GM18520 (cell line): ENCODE measurements around the gene FNDC3A.

Experiments
- ATAC-seq: cut with Tn5 transposase; IDR thresholded peaks from one replicate; pipeline ENCODE4 v1.9.1; 2021; ENCODE audit not compliant: unreplicated experiment

FNDC3A gene, protein sequence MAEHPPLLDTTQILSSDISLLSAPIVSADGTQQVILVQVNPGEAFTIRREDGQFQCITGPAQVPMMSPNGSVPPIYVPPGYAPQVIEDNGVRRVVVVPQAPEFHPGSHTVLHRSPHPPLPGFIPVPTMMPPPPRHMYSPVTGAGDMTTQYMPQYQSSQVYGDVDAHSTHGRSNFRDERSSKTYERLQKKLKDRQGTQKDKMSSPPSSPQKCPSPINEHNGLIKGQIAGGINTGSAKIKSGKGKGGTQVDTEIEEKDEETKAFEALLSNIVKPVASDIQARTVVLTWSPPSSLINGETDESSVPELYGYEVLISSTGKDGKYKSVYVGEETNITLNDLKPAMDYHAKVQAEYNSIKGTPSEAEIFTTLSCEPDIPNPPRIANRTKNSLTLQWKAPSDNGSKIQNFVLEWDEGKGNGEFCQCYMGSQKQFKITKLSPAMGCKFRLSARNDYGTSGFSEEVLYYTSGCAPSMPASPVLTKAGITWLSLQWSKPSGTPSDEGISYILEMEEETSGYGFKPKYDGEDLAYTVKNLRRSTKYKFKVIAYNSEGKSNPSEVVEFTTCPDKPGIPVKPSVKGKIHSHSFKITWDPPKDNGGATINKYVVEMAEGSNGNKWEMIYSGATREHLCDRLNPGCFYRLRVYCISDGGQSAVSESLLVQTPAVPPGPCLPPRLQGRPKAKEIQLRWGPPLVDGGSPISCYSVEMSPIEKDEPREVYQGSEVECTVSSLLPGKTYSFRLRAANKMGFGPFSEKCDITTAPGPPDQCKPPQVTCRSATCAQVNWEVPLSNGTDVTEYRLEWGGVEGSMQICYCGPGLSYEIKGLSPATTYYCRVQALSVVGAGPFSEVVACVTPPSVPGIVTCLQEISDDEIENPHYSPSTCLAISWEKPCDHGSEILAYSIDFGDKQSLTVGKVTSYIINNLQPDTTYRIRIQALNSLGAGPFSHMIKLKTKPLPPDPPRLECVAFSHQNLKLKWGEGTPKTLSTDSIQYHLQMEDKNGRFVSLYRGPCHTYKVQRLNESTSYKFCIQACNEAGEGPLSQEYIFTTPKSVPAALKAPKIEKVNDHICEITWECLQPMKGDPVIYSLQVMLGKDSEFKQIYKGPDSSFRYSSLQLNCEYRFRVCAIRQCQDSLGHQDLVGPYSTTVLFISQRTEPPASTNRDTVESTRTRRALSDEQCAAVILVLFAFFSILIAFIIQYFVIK

GRCh38 chr13:48975856-48976575, at the start of gene FNDC3A:
TSS of gene FNDC3A (plus strand) at chr13:48975912. CDS start at chr13:49006191, 30,279 bp downstream.
- ATAC-seq: peak; percentile 46

DNA sequence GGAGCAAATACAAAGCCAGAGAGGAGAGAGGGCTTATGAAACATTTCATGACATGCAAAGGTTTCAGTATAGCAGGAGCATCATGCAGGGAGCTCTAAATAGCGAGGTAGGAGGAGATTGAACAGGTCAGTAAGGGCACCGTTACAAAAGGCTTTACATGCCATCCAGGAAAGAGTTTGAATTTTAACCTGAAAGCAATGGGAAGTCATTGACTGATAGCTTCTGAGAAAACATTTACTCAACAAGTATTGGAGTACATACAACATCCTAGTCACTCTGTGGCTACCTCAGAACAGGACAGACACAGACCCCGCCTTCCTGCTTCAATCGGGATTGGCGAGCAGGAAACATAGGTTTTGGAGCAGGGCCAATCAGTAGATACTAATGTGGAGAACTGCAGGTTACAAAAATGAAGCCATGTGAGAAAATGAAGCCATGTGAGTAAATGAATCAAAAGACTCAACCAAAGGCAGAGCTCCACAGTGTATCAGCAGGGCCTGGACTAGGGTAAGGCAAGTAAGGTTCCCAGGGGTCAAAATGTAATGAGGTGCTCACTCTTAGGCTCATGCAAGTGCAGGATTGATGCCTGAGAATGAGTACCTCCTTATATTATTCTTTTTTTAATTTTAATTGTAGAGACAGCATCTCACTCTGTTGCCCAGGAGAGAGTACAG, 46.8 kb upstream of the FNDC3A start:
- ATAC-seq: no peak

DNA sequence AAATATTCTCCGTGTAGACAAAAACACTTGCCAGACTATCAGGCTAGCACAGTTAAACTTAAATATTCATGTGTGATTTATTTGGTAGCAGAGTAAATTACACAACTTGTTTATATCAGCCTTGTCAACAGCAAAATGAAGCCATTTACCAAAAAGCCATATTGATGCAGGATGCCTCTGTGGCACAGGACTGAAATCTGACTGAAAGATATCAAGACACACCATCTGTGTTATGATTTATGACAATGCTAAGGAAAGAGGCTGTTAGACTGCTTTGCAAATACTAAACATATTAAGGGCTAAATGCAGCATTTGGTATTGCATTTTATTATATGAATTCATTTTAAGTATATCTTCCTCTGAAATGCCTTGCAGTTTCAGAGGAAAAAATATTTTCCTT, 44.8 kb upstream of the FNDC3A start:
- ATAC-seq: no peak

DNA sequence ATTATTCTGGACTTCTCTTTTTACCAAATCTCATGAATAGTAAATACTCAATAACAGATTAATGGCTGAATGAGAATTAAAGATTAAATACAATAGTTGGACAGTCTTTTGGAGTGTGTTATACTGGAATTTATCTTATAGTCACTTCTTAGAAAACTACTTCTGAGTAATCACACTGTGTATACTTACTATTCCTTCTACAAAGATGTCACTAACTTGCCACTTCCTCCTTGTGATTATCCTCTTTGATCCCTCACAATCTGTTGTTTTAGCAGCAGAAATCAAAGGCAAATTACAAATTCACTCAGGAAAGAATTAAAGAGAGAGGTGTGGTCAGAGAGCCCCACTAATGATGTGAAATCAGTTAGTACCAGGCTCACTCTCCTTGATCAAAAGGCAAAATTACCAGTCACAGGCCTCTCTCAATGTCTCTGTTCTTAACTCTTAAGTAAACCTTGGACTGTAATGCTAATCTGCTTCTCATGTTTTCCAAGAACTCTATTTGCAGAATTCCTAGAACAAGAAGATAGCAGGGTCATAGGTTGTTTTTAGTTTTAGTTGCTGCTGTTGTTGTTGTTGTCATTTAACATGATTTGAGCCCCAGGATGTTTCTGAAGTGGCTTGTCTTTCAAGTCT, 37.3 kb upstream of the FNDC3A start:
- ATAC-seq: no peak

DNA sequence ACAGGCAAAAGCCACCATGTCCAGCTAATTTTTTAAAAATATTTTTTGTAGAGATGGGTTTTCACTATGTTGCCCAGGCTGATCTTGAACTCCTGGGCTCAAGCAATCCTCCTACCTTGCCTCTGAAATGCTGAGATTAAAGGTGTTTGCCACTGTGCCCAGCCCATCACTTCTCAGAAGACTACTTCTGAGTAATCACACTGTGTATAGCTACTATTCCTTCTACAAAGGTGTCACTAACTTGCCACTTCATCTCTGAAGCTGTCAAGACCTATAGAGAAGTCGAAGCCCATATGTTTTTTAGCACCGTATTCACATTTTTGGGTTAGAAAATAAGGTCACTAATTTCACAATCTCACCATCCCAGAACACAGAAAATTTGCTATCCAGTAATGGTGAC, 36.0 kb upstream of the FNDC3A start:
- no peak for ATAC-seq

DNA sequence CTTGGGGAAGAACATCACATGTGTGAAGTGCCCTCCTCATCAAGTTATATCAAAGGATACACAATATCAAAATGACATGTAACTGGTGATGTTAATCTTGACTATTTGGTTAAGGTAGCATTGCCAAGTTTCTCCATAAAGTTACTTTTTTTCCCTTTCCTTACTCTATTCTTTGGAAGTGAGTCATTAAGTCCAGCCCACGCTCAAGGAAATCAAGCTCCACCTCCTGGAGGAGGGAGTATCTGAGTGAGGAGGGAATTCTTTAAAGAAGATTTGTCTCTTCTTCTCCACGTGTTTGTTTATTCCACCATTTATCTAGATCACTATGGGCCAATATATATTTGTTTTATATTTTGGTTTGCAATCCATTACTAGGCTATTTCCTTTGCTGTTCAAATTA, 33.6 kb upstream of the FNDC3A start:
- no peak for ATAC-seq

DNA sequence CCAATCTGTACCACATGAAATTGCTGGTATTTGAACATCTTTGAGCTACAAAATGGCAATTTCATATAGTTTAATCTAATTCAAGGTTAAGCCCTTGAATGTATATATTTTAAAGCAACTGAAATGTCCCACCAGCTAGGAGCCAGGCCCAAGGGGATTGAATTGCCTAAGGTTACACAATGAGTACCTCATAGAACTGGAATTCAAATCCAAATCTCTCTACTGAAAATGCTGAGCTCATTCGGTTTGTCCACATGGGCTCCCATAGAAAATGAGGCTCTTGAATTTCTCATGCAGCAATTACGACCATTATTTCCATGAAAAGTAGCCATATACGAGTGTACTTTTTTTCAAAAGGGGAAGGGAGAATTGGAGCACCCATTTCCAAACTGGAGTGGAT, 31.5 kb upstream of the FNDC3A start:
- no peak for ATAC-seq

GRCh38 chr13:48945626-48946025, 30.1 kb upstream of the FNDC3A start:
- no peak for ATAC-seq

GRCh38 chr13:48946163-48946562, 29.5 kb upstream of the FNDC3A start:
- no peak for ATAC-seq

GRCh38 chr13:48949566-48950500, 25.9 kb upstream of the FNDC3A start:
- no peak for ATAC-seq

GRCh38 chr13:48950501-48950875, 25.2 kb upstream of the FNDC3A start:
- no peak for ATAC-seq

DNA sequence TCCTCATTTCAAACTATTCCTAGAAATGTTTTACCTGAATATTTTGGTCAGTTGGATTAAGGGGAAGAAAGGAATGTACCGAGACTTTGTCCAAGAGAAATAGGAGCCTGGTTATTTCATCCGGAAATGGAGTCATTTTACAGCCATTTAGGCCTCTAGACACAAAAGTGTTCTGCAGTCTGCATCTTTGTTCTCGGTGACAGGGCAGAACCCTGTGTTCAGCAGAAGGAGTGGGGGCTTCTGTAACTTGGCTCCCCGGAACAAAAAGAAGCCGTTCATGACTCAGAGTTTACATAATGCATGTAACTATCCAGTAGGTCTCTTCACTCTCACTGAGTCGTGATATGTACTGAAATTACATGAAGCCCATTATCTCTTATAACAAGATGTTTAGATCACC, 21.6 kb upstream of the FNDC3A start:
- no peak for ATAC-seq

- no peak for ATAC-seq
These were observed 20.2 kb upstream of the FNDC3A start for GRCh38 chr13:48955536-48955935.

- ATAC-seq: no peak
These were observed 14.3 kb upstream of the FNDC3A start for GRCh38 chr13:48961379-48961778.

DNA sequence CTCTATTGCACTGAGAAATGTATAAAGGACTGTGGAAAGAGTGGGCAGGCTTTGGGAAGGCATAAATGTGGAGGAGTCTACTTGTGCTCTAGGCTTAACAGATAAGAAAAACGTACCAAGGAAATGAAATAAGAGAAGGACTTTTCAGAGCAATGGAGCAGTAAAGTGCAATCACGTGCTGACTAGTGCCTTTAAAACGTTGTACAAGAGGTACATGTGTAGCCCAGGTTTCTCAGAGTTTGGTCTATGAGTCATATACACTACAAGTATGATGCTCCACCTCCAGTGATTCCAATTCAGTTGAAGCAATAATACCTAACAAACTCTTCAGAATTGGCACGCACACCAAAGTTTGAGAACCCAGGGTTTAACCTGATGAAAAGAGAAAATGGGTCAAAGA, 13.4 kb upstream of the FNDC3A start:
- no peak for ATAC-seq

- no peak for ATAC-seq
These were observed 10.0 kb upstream of the FNDC3A start for GRCh38 chr13:48965736-48966135.

GRCh38 chr13:48969685-48970084, 6.0 kb upstream of the FNDC3A start:
- no peak for ATAC-seq

- ATAC-seq: no peak
These were observed 1.8 kb upstream of the FNDC3A start for GRCh38 chr13:48973845-48974431.
